GM23248 (cell line): ENCODE results near the gene GSTP1.

ENCODE experiments used
- EZH2 ChIP-seq: fragments of 200-600 bp; sonication (generic); IDR thresholded peaks from 2 replicates; pipeline ENCODE4 v1.6.1; 2018; ENCODE audit warnings: antibody characterized with exemption, mild to moderate bottlenecking; ENCODE audit not compliant: insufficient read depth, poor library complexity, severe bottlenecking
- EZH2phosphoT487 ChIP-seq: fragments of 200-600 bp; sonication (generic); IDR thresholded peaks from 2 replicates; pipeline ENCODE4 v1.6.1; 2018; ENCODE audit warnings: antibody characterized with exemption, moderate library complexity, mild to moderate bottlenecking, low read depth; ENCODE audit not compliant: insufficient read depth

DNA sequence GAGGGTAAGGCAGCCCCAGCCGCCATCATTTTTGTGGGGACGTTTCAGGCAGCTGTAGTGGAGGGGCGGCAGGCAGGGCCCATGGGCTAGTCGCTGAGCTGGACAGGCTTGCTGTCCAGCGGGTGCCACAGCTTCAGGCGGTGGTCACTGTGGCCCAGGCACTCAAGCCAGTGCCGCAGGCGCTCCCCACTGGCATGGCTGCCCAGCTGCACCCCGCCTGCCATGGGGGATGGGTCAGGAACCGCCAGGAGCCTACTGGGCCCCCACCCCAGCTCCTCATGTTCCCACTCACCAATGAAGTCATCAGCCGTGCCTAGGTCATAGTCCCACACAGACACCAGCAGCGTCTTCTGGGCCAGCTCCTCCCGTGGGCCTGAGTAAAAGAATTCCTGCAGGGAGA, 29.1 kb downstream of the GSTP1 start:
- TF ChIP-seq EZH2 (no peak), EZH2phosphoT487 (no peak)
